Measurements from ENCODE around the gene CCDC127.

CCDC127 gene

GRCh38 chr5:189976-190365 is 28.0 kb downstream of the CCDC127 start:
- no peak for TF ChIP-seq TEAD4 (IDR thresholded peaks at IDR 0.05)
- no peak for TF ChIP-seq TAF1 (IDR thresholded peaks at IDR 0.05; ENCODE audit: low read depth)
- TF ChIP-seq CEBPB (IDR thresholded peaks at IDR 0.05) = no peak
- TF ChIP-seq YY1 (IDR thresholded peaks at IDR 0.05; ENCODE audit: low read depth) = no peak
- no peak for TF ChIP-seq USF1 (IDR thresholded peaks at IDR 0.05)
- TF ChIP-seq ZBTB7A (IDR thresholded peaks at IDR 0.05; ENCODE audit: low read depth) = no peak
- no peak for TF ChIP-seq TCF12 (IDR thresholded peaks at IDR 0.05; ENCODE audit: low read depth)
- TF ChIP-seq MAX (IDR thresholded peaks at IDR 0.05) = no peak
- TF ChIP-seq EP300 (IDR thresholded peaks at IDR 0.05; ENCODE audit: borderline replicate concordance) = no peak
- no peak for TF ChIP-seq RAD21 (IDR thresholded peaks at IDR 0.05; ENCODE audit: low read depth)
- TF ChIP-seq EGR1 (IDR thresholded peaks at IDR 0.05) = no peak
- TF ChIP-seq REST (IDR thresholded peaks at IDR 0.05; ENCODE audit: low read depth) = no peak
- no peak for TF ChIP-seq CREB1 (IDR thresholded peaks at IDR 0.05; ENCODE audit: low read depth)
- TF ChIP-seq NFIC (IDR thresholded peaks at IDR 0.05) = no peak
- TF ChIP-seq FOXM1 (IDR thresholded peaks at IDR 0.05; ENCODE audit: borderline replicate concordance, low read depth) = no peak

- TF ChIP-seq YY1 (IDR thresholded peaks at IDR 0.05; ENCODE audit: low read depth) (no peak), TAF1 (IDR thresholded peaks at IDR 0.05; ENCODE audit: low read depth) (no peak), EGR1 (IDR thresholded peaks at IDR 0.05) (no peak), NFIC (IDR thresholded peaks at IDR 0.05) (no peak), USF1 (IDR thresholded peaks at IDR 0.05) (no peak), FOXM1 (IDR thresholded peaks at IDR 0.05; ENCODE audit: borderline replicate concordance, low read depth) (no peak), TEAD4 (IDR thresholded peaks at IDR 0.05) (no peak), REST (IDR thresholded peaks at IDR 0.05; ENCODE audit: low read depth) (no peak), TCF12 (IDR thresholded peaks at IDR 0.05; ENCODE audit: low read depth) (no peak), EP300 (IDR thresholded peaks at IDR 0.05; ENCODE audit: borderline replicate concordance) (no peak), MAX (IDR thresholded peaks at IDR 0.05) (no peak), CEBPB (IDR thresholded peaks at IDR 0.05) (no peak), ZBTB7A (IDR thresholded peaks at IDR 0.05; ENCODE audit: low read depth) (no peak), CREB1 (IDR thresholded peaks at IDR 0.05; ENCODE audit: low read depth) (no peak), RAD21 (IDR thresholded peaks at IDR 0.05; ENCODE audit: low read depth) (no peak)
Measured at GRCh38 chr5:189486-189885, 28.5 kb downstream of the CCDC127 start.

DNA sequence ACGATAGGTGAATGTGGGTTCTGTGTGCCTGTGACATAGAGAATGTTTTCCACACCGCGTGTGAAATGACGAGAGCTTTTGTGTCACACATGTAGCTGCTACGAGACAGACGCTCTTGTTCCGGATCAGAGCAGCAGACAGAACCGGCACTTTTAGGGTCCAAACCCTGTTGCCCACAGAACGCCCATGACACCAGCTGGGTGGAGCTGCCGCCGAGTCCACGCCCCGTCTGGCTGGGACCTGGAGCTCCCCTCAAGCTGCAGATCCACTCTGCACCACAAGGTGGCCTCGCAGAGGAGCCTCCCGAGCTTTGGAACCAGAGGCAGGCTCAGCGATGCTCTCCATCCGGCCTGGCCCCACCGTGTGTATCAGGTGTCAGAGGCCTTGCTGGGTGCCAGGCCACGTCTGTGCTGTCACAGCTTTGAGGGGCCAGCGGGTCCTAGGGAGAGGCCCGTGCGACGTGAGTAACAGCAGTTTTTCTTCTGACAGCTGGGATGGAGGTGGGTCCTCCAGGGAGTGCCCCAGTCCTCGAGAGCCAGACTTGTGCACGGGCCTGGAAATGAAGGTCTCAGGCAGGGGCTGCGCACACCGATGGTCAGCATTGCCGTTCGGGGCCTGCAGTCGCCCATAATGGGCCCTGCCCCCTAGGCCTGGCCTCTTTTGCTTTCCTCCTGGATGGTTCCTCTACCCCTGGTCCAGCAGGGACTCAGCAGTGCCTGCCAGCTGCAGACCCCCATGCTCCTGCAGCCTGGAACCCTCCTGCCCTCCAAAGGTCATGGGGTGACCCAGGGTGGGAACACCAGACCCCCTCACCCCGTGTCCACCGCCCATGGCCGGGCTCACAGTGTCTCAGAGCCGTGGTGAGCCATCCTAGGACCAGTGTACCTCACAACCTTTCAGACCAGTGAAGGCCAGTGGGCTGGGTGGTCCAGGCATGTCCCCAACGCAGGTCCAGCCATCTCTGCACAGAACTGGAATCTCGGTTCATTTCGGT is 29.2 kb downstream of the CCDC127 start:
- TF ChIP-seq ZBTB7A (IDR thresholded peaks at IDR 0.05; ENCODE audit: low read depth) (no peak), FOXM1 (IDR thresholded peaks at IDR 0.05; ENCODE audit: borderline replicate concordance, low read depth) (no peak), RAD21 (IDR thresholded peaks at IDR 0.05; ENCODE audit: low read depth) (peak; percentile 71), TCF12 (IDR thresholded peaks at IDR 0.05; ENCODE audit: low read depth) (no peak), NFIC (IDR thresholded peaks at IDR 0.05) (no peak), YY1 (IDR thresholded peaks at IDR 0.05; ENCODE audit: low read depth) (no peak), TEAD4 (IDR thresholded peaks at IDR 0.05) (no peak), EP300 (IDR thresholded peaks at IDR 0.05; ENCODE audit: borderline replicate concordance) (no peak), MAX (IDR thresholded peaks at IDR 0.05) (peak; percentile 31; the same call in 1 of the 2 replicates), CEBPB (IDR thresholded peaks at IDR 0.05) (no peak), USF1 (IDR thresholded peaks at IDR 0.05) (0 out of 2 replicates have a peak, but pooled peaks have one; percentile 14), CREB1 (IDR thresholded peaks at IDR 0.05; ENCODE audit: low read depth) (no peak), REST (IDR thresholded peaks at IDR 0.05; ENCODE audit: low read depth) (no peak), EGR1 (IDR thresholded peaks at IDR 0.05) (no peak), TAF1 (IDR thresholded peaks at IDR 0.05; ENCODE audit: low read depth) (no peak; the same call in 1 of the 2 replicates)
